Measurements from ENCODE around the gene RIOK3. TPM values are rescaled to one million over a fixed set of nuclear protein-coding genes. Genes with fewer than 3 reads are reported as not detected.

RIOK3 gene
- total and polyA plus RNA-seq, 2 donors from 2014 or later, result 30.1 to 64.9 TPM

GRCh38 chr18:23462876-23463275 is 9.8 kb downstream of the RIOK3 start:
- no peak for DNase-seq

DNA sequence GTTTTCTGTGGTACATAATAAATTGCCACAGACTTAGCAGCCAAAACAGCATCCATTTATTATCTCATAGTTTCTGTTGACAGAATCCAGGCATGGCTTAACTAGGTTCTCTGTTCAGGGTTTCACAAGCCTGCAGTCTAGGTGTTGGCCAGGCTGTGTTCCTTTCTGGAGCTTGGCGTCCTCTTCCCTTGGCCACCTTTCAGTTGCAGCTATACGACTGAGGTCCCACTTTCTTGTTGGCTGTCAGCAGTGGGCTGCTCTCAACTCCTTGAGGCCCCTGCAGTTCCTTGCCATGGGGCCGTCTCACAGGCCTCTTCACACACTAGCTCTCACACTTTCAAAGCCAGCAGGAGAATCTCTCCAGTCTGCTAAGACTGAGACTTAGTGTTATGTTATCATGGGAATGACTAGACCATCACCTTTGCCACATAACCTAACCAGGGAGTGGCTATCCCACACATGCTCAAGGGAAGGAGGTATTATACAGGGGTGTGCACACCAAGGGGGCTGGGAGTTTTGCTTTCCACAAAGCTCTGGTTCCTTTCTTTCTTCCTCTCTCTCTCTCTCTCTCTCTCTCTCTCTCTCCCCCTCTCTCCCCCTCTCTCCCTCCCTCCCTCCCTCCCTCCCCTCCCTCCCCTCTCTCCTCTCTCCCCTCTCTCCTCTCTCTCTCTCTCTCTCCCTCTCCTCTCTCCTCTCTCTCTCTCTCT is 15.8 kb downstream of the RIOK3 start:
- Histone ChIP-seq H3K4me1 (ENCODE audit: control insufficient read depth in 2 of 3, insufficient read depth in 2 of 3, low read depth in 1 of 3, low read length in 3 of 3) (no peaks in the 10 kb centered on the region), H3K4me3 (ENCODE audit: low read length in 3 of 3) (no peak overlapping the region), H3K9me3 (ENCODE audit: control insufficient read depth in 2 of 3, insufficient read depth in 1 of 3, low read length in 3 of 3) (no peaks in the 10 kb centered on the region), H3K27ac (ENCODE audit: low read depth in 2 of 2, low read length in 2 of 2) (no peak overlapping the region), H3K27me3 (ENCODE audit: control insufficient read depth, insufficient read depth, low read length) (no peaks in the 10 kb centered on the region), H3K9ac (ENCODE audit: low read length in 3 of 3) (no peak overlapping the region), H3K36me3 (ENCODE audit: control insufficient read depth in 2 of 3, insufficient read depth in 3 of 3, low read length in 3 of 3) (peaks cover 10 to 62% (median 29%) of the 10 kb centered on the region in 3 donors)
- no peak for TF ChIP-seq CTCF (IDR thresholded peaks at IDR 0.05; ENCODE audit: borderline replicate concordance, extremely low read depth, insufficient read depth)
- FAIRE-seq (no peak), DNase-seq (no peak)
- intact Hi-C loops (cut with DNase I), result no loop called here

More at GRCh38 chr18:23462876-23463275, 9.8 kb downstream of the RIOK3 start:
- no peak for FAIRE-seq
- no peak overlapping the region for H3K4me3 ChIP-seq (ENCODE audit: low read length in 3 of 3)
- H3K27me3 ChIP-seq (ENCODE audit: control insufficient read depth, insufficient read depth, low read length), result no peaks in the 10 kb centered on the region
- intact Hi-C loops (cut with DNase I), result no loop called here
- no peaks in the 10 kb centered on the region for H3K9me3 ChIP-seq (ENCODE audit: control insufficient read depth in 2 of 3, insufficient read depth in 1 of 3, low read length in 3 of 3)
- H3K27ac ChIP-seq (ENCODE audit: low read depth in 2 of 2, low read length in 2 of 2), result no peak overlapping the region
- peaks cover 0 to 28% (median 12%) of the 10 kb centered on the region in 3 donors for H3K4me1 ChIP-seq (ENCODE audit: control insufficient read depth in 2 of 3, insufficient read depth in 2 of 3, low read depth in 1 of 3, low read length in 3 of 3)
- peaks cover 6 to 37% (median 19%) of the 10 kb centered on the region in 3 donors for H3K36me3 ChIP-seq (ENCODE audit: control insufficient read depth in 2 of 3, insufficient read depth in 3 of 3, low read length in 3 of 3)
- TF ChIP-seq CTCF (IDR thresholded peaks at IDR 0.05; ENCODE audit: borderline replicate concordance, extremely low read depth, insufficient read depth), result no peak
- no peak overlapping the region for H3K9ac ChIP-seq (ENCODE audit: low read length in 3 of 3)

GRCh38 chr18:23470620-23471387 is 17.7 kb downstream of the RIOK3 start:
- H3K4me1 ChIP-seq (ENCODE audit: control insufficient read depth in 2 of 3, insufficient read depth in 2 of 3, low read depth in 1 of 3, low read length in 3 of 3), result no peaks in the 10 kb centered on the region
- DNase-seq (no peak), FAIRE-seq (no peak)
- no peak overlapping the region for H3K4me3 ChIP-seq (ENCODE audit: low read length in 3 of 3)
- H3K9ac ChIP-seq (ENCODE audit: low read length in 3 of 3), result no peak overlapping the region
- H3K27me3 ChIP-seq (ENCODE audit: control insufficient read depth, insufficient read depth, low read length), result no peaks in the 10 kb centered on the region
- no peak for TF ChIP-seq CTCF (IDR thresholded peaks at IDR 0.05; ENCODE audit: borderline replicate concordance, extremely low read depth, insufficient read depth)
- no peak overlapping the region for H3K27ac ChIP-seq (ENCODE audit: low read depth in 2 of 2, low read length in 2 of 2)
- H3K36me3 ChIP-seq (ENCODE audit: control insufficient read depth in 2 of 3, insufficient read depth in 3 of 3, low read length in 3 of 3), result peaks cover 12 to 67% (median 27%) of the 10 kb centered on the region in 3 donors
- intact Hi-C loops (cut with DNase I), result no loop called here
- H3K9me3 ChIP-seq (ENCODE audit: control insufficient read depth in 2 of 3, insufficient read depth in 1 of 3, low read length in 3 of 3), result no peaks in the 10 kb centered on the region
